Measurements from ENCODE around the gene TOPBP1. TPM values are rescaled to one million over a fixed set of nuclear protein-coding genes. Genes with fewer than 3 reads are reported as not detected.

Gene TOPBP1
- total and polyA plus RNA-seq, 2 of the 8 experiments (the other 6 are each of a cell fraction or from before 2014, with no cell fraction given) = 19.7 to 35.9 TPM

- no peak for TF ChIP-seq CHD7 (IDR thresholded peaks at IDR 0.05; ENCODE audit: insufficient replicate concordance, low read length)
- no peak for TF ChIP-seq BACH1 (IDR thresholded peaks at IDR 0.05; ENCODE audit: low read length)
- TF ChIP-seq CBX8 (IDR thresholded peaks at IDR 0.05; ENCODE audit: borderline replicate concordance, low read depth, low read length) = no peak
- no peak for TF ChIP-seq RNF2 (IDR thresholded peaks at IDR 0.05; ENCODE audit: borderline replicate concordance, low read depth, low read length, missing control alignments, poor library complexity, severe bottlenecking)
- TF ChIP-seq BRCA1 (IDR thresholded peaks at IDR 0.05; ENCODE audit: low read depth, low read length) = no peak
- TF ChIP-seq KDM5A (IDR thresholded peaks at IDR 0.05; ENCODE audit: low read length) = no peak
- no peak for TF ChIP-seq PHF8 (conservative IDR thresholded peaks at IDR 0.05; ENCODE audit: low read depth, low read length)
- no peak for TF ChIP-seq RBBP5 (IDR thresholded peaks at IDR 0.05; ENCODE audit: borderline replicate concordance, low read depth, low read length)
- TF ChIP-seq TBP (IDR thresholded peaks at IDR 0.05; ENCODE audit: low read depth, low read length) = no peak
- TF ChIP-seq HDAC6 (IDR thresholded peaks at IDR 0.05; ENCODE audit: low read depth, low read length) = no peak
- no peak for TF ChIP-seq POLR2A (IDR thresholded peaks at IDR 0.05; ENCODE audit: control extremely low read depth in 1 of 2, low read depth in 2 of 2, low read length in 2 of 2)
Observed at GRCh38 chr3:133599280-133599679, 62.5 kb downstream of the TOPBP1 start (continued).

Measured in H1 (cell line).